HG03558 (cell line): ENCODE data around the gene FAM241B.

Experiments used
- ATAC-seq: cut with Tn5 transposase; IDR thresholded peaks from one replicate; pipeline ENCODE4 v1.9.1; 2021; ENCODE audit warnings: moderate number of reproducible peaks; ENCODE audit not compliant: unreplicated experiment; ENCODE audit errors: extremely low read depth

The FAM241B gene, protein sequence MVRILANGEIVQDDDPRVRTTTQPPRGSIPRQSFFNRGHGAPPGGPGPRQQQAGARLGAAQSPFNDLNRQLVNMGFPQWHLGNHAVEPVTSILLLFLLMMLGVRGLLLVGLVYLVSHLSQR

DNA sequence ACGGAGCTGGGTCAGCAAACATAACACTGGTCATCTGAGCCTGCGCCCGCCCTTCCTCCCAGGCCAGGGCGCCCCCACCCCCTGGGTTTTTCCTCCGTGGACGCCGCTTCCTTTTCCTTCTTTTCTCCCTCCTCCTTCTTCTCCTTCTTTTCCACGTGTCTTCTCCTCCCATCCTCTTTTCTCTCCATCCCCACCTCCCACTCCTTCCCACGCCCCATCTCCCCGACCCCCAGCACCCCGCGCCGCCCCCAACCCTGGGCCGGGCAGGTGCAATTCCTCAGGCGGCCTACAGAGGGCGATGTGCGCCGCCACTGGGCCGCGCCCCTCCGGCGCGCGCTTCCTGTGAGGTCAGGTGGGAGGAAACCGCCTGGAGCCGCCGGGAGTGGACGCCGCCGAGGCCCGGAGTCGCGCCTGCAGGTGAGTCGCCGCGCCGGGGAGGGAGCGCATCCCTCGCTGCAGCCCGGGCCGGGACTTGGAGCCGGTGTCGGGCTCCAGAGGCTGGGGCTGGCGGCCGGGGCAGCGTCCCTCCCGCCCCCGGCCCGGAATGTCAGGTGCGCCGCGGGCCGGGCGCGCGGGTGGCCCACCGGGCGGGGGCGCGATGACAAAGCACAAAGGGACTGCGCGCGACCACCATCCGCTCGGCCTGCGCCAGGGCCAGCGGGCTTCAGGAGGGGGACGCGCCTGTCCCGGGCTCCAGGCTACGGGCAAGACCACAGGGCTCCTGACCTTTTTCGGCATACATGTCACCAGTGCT is at the start of gene FAM241B:
Gene FAM241B (plus strand): TSS at position 351 of the 754 bp plus-strand sequence. CDS start 1,497 bp downstream, outside the sequence.
- no peak for ATAC-seq

DNA sequence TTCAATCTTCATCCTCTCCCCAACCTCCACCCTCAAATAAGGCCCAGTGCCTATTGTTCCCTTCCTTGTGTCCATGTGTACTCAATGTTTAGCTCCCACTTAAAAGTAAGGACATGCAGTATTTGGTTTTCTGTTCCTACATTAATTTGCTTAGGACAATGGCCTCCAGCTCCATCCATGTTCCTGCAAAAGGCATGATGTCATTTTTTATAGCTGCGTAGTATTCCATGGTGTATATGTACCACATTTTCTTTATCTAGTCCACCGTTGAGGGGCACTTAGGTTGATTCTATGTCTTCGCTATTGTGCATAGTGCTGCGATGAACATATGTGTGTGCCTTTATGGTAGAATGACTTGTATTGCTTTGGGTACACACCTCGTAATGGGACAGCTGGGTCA is 49.6 kb upstream of the FAM241B start:
- ATAC-seq, result no peak

DNA sequence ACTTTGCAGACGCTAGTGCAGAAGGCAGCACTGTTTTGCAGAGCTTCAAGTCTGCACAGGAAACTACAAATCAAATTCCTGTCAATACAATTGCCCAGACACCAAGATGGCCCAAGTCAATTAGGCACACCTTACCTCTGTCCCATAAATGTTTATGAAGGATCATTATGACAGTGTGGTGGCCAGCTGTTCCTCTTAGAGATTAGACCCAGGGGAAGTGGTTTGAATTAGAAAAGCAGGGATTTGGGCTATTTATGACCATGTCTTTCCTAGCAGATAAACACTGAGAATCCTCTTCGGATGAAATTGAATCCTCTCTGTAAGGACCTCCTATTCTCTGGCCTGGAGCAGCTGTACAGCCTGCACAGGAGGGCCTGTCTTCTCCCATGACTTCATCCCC is 46.9 kb upstream of the FAM241B start:
- ATAC-seq, result no peak

DNA sequence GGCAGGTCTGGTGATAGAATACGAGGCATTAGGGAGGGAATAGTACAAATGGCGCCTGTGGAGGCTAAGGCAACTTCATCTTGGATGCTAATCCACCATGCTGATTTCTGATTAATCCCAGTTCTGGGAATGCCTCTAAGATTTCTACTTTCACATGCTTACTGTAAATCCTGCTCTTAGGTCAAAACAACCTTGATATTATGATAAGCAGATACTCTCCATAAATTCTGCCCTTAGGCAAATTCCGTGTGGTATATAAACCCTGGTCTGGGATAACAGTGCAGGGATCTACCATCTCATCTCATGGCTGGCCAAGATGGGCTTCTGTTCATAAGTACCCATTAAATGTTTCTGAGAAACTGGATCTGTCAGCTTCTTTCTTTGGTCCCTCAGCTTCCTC is 45.4 kb upstream of the FAM241B start:
- no peak for ATAC-seq

DNA sequence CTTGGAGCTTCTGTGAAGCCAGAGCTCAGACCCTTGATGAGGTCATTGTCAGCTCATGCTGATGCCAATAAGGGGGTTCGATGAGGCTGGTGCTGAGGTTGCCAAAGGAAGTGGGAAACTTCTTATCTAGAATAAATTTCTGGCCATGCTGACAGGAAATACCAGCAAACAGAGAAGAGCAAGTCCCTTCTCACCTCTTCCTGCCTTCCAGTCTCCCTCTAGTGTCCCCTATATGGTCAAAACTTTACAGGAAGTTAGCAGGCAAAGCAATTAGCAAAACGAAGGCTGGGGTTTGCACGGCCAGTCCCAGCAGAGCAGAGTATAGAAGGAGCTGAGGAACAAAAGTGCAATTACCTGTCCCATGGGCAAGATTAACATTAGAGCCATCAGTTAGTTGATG is 41.7 kb upstream of the FAM241B start:
- ATAC-seq, result no peak

DNA sequence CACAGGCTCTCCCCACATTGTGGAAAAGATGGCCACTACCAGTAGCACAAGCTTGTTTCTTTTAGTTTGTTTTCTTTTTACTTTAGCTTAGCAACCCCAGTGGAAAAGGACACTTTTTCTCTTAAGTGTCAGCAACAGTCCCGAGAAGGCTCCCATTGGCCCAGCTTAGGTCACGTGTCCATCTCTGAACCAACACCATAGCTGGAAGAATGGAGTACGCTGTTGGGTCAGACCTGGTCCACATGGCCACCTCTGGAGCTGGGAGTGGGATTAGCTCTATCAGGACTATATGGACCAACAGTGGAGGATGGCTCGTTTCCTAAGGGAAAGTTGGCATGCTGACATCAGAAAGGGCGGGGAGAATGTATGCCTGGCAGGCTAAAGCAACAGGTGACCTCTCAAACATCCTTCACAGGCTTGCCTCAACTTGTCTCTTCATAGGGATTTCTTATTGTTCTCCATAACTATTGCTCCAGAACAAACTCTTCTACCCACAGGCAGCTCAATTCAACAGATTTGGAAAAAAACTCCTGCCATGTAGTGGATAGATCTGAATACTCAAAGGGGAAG is 29.2 kb upstream of the FAM241B start:
- ATAC-seq, result no peak

DNA sequence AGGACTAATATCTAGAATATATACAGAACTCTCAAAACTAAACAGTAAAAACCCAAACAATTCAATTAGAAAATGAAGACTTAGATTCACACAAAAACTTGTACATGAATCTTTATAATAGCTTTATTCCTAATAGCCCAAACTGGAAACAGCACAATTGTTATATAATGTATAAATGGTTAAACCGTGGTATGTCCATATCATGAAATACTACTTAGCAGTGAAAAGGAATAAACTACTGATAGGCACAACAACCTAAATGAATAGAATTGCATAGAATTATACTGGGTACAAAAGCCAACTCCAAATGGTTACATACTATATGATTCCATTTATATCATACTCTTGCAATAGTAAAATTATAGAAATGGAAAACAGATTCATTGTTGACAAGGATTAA is 21.0 kb upstream of the FAM241B start:
- no peak for ATAC-seq

DNA sequence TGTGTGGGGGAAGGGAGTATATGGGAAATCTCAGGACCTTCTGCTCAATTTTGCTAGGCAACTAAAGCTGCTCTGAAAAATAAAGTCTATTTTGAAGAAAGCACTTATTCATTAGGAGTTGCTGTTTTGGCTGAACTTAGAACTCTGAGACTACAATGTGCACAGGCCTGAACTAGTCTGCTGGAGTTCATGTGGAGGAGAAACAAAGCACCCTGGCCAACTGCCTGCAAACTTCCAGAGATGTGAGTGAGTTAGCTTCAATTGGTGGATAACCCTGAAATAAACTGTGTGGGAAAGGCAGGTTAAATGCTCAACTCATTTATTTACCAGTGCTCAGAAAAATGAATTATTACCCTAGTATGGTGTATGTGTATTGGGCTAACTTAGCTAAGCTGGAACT is 17.3 kb upstream of the FAM241B start:
- ATAC-seq, result no peak

DNA sequence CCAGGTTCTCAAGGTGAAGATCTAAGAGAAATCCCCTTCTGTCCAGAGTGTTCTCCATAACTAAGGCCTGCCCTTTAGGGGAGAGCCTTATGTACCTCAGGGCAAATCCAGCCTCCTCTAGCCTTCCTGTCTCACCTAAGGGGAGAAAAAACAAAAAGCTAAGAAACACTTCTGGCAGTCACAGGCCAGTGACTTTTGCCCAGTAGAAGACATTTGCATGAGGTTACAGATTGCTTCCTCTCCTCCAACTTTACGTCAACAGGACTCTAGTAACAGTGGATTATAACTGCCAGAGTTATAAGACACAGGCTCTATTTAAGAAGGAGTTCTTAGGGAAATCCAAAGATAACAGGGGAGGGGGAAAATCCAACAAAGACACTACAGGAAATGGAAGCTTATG is 15.9 kb upstream of the FAM241B start:
- no peak for ATAC-seq

DNA sequence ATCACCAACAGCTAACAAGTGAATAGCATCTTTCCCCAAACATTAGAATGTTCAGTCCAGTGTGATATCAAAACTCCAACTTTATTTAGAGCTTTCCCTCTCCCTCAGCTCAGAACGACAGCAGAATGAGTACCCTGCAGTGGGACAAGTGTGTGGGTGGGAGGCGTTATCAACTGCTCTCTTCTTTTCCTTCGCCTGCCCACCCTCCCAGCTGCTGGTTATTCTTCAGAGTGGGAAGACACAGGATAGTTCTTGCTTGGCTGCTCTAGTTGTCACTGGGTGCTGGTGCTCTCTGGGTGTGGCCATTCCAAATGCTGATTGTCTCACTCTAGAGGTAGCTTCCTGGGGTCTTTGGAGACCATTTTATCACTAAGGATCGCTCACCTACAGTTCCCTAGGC is 13.7 kb upstream of the FAM241B start:
- no peak for ATAC-seq

DNA sequence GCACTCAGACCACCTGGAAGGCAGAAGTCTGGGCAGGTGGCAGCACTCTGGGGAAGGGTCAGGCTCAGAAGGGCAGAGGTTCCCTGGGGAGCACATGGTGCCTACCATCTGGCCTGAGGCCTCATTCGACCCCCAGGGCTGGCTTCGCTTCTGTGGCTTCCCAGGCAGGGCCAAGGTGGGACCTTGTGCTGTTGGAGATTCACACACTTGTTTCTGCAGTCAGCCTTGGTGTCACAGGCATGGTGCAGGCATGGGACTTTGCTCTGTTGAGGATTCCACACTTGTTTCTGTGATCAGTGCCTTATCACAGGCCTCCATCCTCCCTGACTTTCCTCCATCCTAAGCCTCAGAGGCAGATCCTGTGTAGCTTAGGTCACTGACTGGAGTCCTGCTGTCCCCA is 11.3 kb upstream of the FAM241B start:
- ATAC-seq, result no peak

DNA sequence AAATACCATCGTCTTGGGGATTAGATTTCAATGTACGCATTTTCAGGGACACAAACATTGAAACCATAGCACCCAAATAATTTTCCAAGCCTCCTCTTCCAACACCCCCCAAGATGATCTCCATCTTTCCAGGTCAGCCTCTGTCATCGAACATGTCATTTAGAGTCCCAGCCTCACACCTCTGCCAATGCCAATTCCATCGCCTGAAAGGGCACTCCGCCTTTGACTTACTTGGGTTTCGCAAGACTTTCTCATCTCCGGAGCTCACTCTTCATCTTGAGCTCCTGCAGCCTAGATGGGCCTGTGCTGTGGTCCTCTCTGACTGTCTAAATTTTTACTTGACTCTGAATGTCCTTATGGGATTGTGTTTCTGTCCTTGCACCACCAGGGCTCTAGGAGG is 10.4 kb upstream of the FAM241B start:
- no peak for ATAC-seq

DNA sequence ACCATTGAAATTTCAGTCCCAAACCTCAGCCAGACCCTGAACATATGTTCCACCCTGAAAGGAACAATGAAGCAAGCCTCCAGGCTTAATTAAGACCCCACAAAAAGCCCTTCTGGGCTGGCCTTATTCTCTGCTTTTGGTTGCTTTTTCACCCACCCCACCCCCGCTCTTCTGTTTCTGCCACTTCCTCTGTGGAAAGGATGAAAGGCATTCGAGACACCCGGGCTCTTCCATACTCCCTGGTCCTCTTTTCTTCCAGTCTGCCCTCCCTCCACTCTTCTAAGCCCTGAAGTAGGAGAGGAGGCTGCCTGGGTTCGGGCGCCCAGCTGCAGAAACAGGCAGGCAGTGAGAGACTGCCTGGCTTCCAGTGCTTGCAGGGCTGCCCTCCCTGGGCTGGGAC is 9.4 kb upstream of the FAM241B start:
- ATAC-seq, result no peak

DNA sequence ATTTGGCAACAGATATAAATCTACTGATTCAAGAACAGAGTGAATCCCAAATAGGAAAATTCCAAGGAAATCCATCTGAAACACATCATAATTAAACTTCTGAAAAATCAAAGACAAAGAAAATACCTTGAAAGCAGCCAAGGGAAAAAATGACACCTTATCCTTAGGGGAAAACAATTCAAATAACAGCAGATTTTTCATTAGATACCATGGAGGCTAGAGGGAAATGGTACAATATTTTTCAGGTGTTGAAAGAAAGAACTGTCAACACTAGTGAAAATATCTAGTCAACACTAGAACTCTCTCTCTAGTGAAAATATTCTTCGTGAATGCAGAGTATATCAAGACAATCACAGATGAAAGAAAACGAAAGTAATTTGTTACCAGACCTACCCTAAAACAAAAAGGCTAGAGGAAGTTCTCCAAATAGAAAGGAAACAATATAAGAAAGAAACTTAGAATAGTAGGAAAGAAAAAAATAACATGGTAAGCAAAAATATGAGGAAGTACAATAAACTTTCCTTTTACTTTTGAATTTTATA is 5.7 kb upstream of the FAM241B start:
- ATAC-seq, result no peak

DNA sequence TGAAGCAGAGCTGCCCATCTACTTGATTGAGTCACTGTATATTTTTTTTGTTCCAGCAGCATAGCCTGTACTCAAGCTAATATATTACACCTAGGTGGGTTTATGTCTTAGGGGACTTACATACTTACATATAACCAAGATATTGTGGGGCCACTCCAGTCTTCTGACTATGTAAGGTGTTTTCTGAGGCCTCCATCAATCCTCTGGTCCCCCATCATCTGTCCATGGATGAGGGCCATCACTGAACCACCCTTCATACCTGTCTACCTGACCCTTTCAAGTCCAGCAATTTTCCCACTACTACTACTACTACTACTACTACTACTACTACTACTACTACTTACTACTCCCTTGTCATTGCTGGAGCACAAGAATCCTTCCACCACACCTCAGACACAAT is 3.2 kb upstream of the FAM241B start:
- no peak for ATAC-seq

DNA sequence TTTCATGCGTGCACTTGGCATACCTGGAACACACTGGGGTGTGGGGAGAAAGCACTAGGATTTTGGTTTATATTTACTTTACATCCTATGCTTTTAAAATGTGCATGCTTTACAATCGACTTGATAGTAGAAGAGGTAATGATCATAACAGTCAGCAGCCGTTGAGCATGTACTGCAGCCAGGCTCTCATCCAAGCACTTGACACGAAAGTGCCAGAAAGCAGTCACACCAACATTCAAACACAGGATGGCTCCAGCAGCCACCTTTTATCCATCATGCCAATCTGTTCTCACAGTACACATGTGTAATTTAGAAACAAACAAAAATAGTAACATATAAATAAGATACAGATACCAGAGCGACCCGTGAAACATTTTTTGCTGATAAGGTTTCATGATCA is 1.2 kb upstream of the FAM241B start:
- no peak for ATAC-seq

DNA sequence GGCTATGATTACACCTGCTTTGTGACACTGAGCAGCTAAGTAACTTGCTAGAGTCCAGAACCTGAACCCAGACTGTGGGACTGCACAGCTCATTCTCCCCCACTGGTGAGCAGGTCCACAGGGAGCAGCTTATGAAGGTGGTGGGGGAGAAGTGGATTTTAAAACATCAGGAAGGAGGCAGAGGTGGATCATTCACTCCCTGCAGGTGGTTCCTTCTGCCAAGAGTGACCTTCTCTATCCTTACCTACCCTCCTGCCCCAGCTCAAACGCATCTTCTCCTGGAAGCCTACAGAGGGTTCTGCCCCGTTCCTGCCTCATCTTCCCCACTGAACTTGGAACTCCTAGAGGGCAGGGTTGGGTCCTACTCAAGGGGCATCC is 539 bp upstream of the FAM241B start:
- ATAC-seq, result no peak

DNA sequence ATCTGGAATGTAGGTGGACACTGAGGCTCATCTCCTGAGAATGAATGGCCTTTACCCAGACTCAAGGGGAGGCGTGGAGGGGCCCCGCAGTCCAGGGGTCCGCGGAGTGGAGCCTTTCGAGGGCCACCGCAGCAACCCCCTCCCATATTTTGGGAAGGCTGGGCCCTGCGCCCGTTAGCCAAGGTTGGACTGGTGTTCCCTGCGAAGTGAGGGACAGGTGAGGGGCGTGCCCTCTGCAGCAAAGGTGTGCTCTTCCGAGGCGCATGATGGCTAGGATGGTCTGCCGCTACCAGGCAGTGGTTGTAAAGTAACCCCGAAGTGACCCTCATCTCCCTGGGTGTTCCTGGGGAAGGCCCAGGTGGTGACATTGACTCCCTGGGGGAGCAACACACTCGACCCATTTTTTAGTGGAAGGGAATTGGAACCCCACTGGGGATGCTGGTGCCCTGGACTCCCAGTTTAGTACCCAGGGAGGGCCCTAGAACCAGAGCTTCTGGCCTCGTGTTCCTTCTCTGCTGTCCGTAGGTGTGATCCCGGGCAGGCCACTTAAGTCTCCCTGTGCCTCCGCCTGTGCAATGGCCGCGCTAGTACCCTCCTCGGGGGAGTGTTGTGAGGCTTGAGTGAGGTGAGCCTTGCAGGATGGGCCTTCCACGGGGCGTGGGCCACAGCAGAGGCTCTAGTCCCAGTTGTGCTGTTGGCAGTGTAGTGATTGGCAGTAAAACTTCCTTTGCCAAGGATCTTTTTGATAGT is 779 bp downstream of the FAM241B start:
- ATAC-seq, result no peak

DNA sequence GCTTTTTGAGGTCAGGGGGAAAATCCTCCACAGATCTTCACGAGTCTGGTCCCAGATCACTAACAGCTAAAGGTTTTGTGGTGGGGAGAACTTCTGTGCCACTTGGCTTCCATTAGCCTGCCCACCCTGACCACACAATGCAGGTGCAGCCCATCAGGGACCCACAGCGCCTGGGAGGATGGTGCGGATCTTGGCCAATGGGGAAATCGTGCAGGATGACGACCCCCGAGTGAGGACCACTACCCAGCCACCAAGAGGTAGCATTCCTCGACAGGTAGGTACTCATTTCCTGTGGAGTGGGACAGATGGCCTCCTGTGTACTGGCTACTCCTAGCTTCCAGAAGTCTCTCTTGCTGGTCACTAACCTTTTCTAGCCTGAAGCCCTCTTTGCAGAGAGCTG is 1.5 kb downstream of the FAM241B start:
- ATAC-seq, result no peak

DNA sequence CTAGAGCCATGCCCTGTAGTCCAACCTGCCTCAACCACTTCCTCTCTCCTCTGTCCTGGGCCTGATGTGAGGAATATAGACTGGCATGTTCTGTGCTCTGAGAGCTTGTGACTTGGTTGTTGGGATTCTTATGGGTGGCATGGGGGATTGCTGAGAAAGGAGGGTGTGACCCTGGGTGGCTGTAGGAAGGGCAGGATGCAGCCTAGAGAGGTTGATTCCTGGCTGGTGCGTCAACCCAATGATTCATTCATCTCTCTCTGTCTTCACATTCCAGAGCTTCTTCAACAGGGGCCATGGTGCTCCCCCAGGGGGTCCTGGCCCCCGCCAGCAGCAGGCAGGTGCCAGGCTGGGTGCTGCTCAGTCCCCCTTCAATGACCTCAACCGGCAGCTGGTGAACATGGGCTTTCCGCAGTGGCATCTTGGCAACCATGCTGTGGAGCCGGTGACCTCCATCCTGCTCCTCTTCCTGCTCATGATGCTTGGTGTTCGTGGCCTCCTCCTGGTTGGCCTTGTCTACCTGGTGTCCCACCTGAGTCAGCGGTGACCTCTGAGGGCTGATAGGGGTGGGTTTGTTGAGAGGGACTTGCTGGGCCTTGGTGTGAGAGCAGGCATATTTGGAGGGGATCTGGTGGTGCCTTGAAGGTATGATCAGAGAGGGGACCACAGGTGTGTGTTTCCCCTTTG is 2.6 kb downstream of the FAM241B start:
- no peak for ATAC-seq
